Measurements from ENCODE around the gene SRSF7.

The SRSF7 gene

DNA sequence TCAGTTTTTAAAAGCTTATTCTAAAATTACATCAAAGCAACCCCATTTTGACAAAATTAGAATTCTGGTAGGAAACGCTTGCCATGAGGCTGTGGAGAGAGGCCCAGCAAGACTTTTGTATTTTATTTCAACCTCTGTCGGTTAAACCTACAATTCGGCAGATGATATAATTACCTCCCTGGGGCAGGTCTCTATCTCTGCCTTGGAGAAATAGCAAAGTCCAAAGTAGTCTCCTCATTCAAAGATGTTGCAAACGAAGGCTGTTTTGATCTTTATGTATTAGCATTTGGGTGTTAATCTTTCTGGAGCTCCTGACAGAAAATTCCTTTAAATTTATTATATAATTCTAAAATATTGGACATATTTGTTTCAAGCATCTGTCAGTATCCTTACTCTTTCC, 49.6 kb downstream of the SRSF7 start:
- no peak for DNase-seq (ENCODE audit: low read depth)

DNA sequence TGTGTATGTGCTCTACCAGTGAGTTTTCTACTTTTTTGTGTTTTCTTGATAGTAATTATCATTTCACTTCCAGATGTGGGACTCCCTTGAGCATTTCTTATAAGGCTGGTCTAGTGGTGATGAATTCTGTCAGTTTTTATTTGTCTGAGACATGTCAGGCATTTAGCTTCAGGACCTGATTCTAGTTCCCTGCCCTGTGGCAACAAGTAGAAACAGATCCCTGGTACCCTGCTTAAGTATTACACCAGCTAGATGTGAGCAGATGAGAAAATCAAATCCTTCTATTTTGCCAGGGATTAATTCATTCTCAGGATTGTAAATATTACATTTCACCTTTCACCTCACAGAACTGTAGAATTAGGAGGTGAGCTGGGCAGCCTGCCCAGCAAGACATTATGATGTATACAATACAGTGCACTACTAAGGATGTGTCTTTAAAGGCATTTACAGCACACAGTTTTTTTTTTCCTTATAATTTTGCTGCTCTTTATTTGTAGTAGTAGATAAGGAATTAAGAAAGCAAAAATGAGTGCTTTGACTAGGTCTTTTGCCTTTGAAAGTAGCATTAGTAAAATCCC, 50.2 kb downstream of the SRSF7 start:
- no peak for DNase-seq (ENCODE audit: low read depth)

DNA sequence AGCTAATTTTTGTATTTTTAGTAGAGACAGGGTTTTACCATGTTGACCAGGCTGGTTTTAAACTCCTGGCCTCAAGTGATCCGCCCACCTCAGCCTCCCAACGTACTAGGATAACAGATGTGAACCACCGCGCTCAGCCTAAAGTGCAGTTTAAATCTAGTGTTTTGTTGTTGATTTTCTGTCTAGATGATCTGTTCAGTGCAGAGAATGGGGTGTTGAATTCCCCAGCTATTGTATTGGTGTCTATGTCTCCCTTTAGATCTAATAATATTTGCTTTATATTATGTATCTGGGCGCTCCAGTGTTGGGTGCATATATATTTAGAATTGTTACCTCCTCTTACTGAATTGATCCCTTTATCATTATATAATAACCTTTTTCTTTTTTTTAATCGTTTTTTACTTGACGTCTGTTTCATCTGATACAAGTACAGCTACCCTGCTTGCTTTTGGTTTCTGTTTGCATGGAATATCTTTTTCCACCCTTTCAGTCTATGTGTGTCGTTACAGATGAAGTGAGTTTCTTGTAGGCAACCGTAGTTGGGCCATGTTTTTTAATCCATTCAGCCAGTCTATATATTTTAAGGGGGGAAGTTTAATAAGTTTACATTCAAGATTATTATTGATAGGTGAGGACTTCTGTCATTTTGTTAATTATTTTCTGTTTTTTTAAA, 50.9 kb downstream of the SRSF7 start:
- DNase-seq (ENCODE audit: low read depth), result no peak

DNA sequence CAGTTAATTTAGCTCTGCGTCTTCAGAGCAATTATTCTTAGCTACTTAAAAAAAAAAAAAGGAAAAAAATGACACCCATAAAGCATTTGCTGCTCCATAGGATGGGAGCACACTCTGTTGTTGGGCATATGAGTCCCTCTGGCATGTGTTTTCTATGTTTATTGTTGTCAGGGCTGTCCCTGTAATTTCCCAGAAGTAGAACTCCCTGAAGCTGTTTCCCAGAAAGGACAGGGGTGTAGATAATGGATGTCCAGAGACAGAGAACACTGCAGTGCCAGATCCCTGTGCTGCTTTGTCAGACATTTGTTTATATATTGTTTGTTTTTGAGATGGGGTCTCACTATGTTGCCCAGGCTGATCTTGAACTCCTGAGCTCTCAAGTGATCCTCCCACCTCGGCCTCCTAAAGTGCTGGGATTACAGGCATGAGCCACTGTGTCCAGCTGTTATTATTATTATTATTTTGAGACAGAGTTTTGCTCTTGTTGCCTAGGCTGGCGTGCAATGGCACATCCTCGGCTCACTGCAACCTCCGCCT, 52.6 kb downstream of the SRSF7 start:
- DNase-seq (ENCODE audit: low read depth), result no peak

- DNase-seq (ENCODE audit: low read depth), result no peak
Measured at GRCh38 chr2:38697116-38697840, 53.9 kb downstream of the SRSF7 start.
